Fibroblast of mammary gland (primary cell): Measurements from ENCODE around the gene VSIG8.
A peak's percentile ranks its signal among the peaks of the same experiment; 100 is the strongest.

Experiments
- DNase-seq: peaks from one replicate; pipeline ENCODE4 v3.0.0-alpha.2; 2010; ENCODE audit warnings: low read depth
- H3K4me3 ChIP-seq: 2 replicates; pipeline ENCODE4 v1.5.1; 2011; ENCODE audit warnings: low read depth, mild to moderate bottlenecking, low read length, moderate library complexity; ENCODE audit not compliant: control insufficient read depth
- CTCF ChIP-seq: conservative IDR thresholded peaks from 2 replicates; pipeline ENCODE4 v1.5.1; 2011; ENCODE audit warnings: low read depth, low read length, inconsistent platforms; ENCODE audit not compliant: control insufficient read depth, insufficient read depth

VSIG8 gene

GRCh38 chr1:159861218-159861617 is 1.2 kb downstream of the VSIG8 start:
- no peak for TF ChIP-seq CTCF
- no peak for DNase-seq
- no peak overlapping the region for H3K4me3 ChIP-seq

DNA sequence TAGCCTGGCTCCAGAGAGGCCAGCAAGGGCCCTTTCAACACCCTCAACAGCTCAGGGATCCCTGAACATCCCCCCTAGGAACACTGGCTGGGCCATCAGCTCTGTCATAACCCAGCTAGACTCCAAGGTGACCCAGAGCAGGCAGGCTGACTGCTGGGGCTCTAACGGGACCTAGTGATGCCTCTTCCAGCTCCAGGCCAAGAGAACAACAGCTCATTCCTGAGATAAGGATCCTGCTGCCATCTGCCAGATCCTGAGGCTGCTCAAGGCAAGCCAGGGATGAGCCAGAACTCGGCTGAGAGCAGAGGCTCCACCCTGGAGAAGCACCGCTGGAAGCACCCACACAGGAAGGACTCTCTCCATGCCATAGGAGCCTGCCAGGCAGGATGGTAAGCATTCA is 2.0 kb downstream of the VSIG8 start:
- no peak overlapping the region for H3K4me3 ChIP-seq
- no peak for DNase-seq
- no peak for TF ChIP-seq CTCF

- TF ChIP-seq CTCF, result no peak
- no peak overlapping the region for H3K4me3 ChIP-seq
- DNase-seq, result no peak
Observed at GRCh38 chr1:159859767-159860322, 2.6 kb downstream of the VSIG8 start.

- TF ChIP-seq CTCF, result no peak
- no peak overlapping the region for H3K4me3 ChIP-seq
- DNase-seq, result no peak
Observed at GRCh38 chr1:159857889-159858288, 4.6 kb downstream of the VSIG8 start.

DNA sequence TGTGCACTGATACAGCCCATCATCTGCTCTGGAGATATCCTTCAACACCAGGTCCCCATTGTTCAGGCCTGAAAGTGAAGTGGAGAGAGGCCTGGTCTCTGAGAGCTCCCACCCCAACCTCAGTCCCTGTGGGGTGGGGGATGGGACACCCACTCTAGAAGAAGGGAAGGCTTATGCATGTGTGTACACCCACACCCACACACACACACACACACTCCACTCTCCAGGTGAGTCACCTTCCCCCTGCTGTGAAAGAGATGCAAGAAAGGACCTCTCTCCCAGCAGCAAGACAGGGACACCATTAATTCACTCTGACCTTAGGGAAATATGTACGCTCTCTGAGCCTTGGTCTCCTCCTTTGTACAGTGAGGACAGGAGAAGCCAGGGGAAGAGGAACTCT is 5.9 kb downstream of the VSIG8 start:
- no peak for TF ChIP-seq CTCF
- H3K4me3 ChIP-seq, result no peak overlapping the region
- no peak for DNase-seq

GRCh38 chr1:159855709-159856108 is 6.7 kb downstream of the VSIG8 start:
- DNase-seq, result no peak
- H3K4me3 ChIP-seq, result no peak overlapping the region
- TF ChIP-seq CTCF, result no peak

GRCh38 chr1:159854693-159855192 is 7.7 kb downstream of the VSIG8 start:
- H3K4me3 ChIP-seq, result peak overlapping the region; percentile 56
- TF ChIP-seq CTCF, result no peak
- DNase-seq, result peak; percentile 81
